GM18868 (cell line): Measurements from ENCODE around the gene RDX.
"Not testable (repeated sequence)": the region's sequence is repeated elsewhere in the genome, so short reads cannot be mapped to it uniquely, and the experiment has no call there.

Experiments
- ATAC-seq: cut with Tn5 transposase; IDR thresholded peaks from one replicate; pipeline ENCODE4 v1.9.1; 2021; ENCODE audit warnings: mild to moderate bottlenecking, moderate library complexity; ENCODE audit not compliant: unreplicated experiment

RDX gene

GRCh38 chr11:110306019-110306388, 9.6 kb upstream of the RDX start:
- not testable (repeated sequence) for ATAC-seq

GRCh38 chr11:110305169-110306018, 9.0 kb upstream of the RDX start:
- no peak for ATAC-seq

- ATAC-seq = no peak
Measured at GRCh38 chr11:110303414-110303826, 7.0 kb upstream of the RDX start.

- no peak for ATAC-seq
Measured at GRCh38 chr11:110301577-110301976, 5.2 kb upstream of the RDX start.

- no peak for ATAC-seq
Measured at GRCh38 chr11:110301032-110301431, 4.6 kb upstream of the RDX start.

GRCh38 chr11:110299006-110299785, 2.8 kb upstream of the RDX start:
- no peak for ATAC-seq

- ATAC-seq = no peak
Measured at GRCh38 chr11:110298301-110298765, 1.9 kb upstream of the RDX start.

GRCh38 chr11:110297726-110298300, 1.4 kb upstream of the RDX start:
- ATAC-seq = no peak

GRCh38 chr11:110297076-110297725, 787 bp upstream of the RDX start:
- ATAC-seq = no peak

GRCh38 chr11:110295531-110296225, 736 bp downstream of the RDX start:
- peak; percentile 67 for ATAC-seq

- no peak for ATAC-seq
Measured at GRCh38 chr11:110295086-110295485, 1.3 kb downstream of the RDX start.

GRCh38 chr11:110294509-110294908, 1.9 kb downstream of the RDX start:
- no peak for ATAC-seq

- ATAC-seq = no peak
Measured at GRCh38 chr11:110293389-110293788, 3.0 kb downstream of the RDX start.

- not testable (repeated sequence) for ATAC-seq
Measured at GRCh38 chr11:110292146-110292545, 4.3 kb downstream of the RDX start.

- no peak for ATAC-seq
Measured at GRCh38 chr11:110290591-110291334, 5.7 kb downstream of the RDX start.

- no peak for ATAC-seq
Measured at GRCh38 chr11:110289472-110289871, 6.9 kb downstream of the RDX start.

GRCh38 chr11:110287537-110287936, 8.9 kb downstream of the RDX start:
- ATAC-seq = peak; percentile 60

- no peak for ATAC-seq
Measured at GRCh38 chr11:110286298-110287040, 9.9 kb downstream of the RDX start.

- no peak for ATAC-seq
Measured at GRCh38 chr11:110283862-110284261, 12.6 kb downstream of the RDX start.
